ENCODE data around the gene UBN2. TPM values are rescaled to one million over a fixed set of nuclear protein-coding genes. Genes with fewer than 3 reads are reported as not detected.

UBN2 gene
- total RNA-seq, 2 donors from 2014 or later = 13.4 to 18.8 TPM

GRCh38 chr7:139230023-139230422, 1.0 kb upstream of the UBN2 start:
- peak overlapping the region in 1 of 2 donors; percentile 95 for H3K27ac ChIP-seq
- no peak for ATAC-seq (ENCODE audit: insufficient number of reproducible peaks, low FRiP score, low read depth)

GRCh38 chr7:139230484-139230773, 608 bp upstream of the UBN2 start:
- ATAC-seq (ENCODE audit: insufficient number of reproducible peaks, low FRiP score, low read depth) = no peak
- Histone ChIP-seq H3K27me3 (replicated peaks; ENCODE audit: insufficient read depth) (no peaks in the 10 kb centered on the region), H3K9me3 (no peaks in the 10 kb centered on the region), H3K4me3 (peak overlapping the region; percentile 100), H3K27ac (peak overlapping the region; percentile 67 to 95), H3K4me1 (ENCODE audit: control insufficient read depth in 1 of 2, low read depth in 2 of 2) (peaks cover 12 to 28% of the 10 kb centered on the region in 2 donors), H3K36me3 (no peaks in the 10 kb centered on the region)
- DNase-seq (ENCODE audit: low spot score) = no peak
- TF ChIP-seq CTCF (IDR thresholded peaks at IDR 0.05) = no peak

More at GRCh38 chr7:139230023-139230422, 1.0 kb upstream of the UBN2 start:
- H3K4me3 ChIP-seq = peak overlapping the region; percentile 100
- peaks cover 12 to 28% of the 10 kb centered on the region in 2 donors for H3K4me1 ChIP-seq (ENCODE audit: control insufficient read depth in 1 of 2, low read depth in 2 of 2)
- no peak for DNase-seq (ENCODE audit: low spot score)
- no peaks in the 10 kb centered on the region for H3K27me3 ChIP-seq (replicated peaks; ENCODE audit: insufficient read depth)
- no peaks in the 10 kb centered on the region for H3K9me3 ChIP-seq
- TF ChIP-seq CTCF (IDR thresholded peaks at IDR 0.05) = no peak
- no peaks in the 10 kb centered on the region for H3K36me3 ChIP-seq

GRCh38 chr7:139231513-139232376, 708 bp downstream of the UBN2 start:
- no peak for TF ChIP-seq CTCF (IDR thresholded peaks at IDR 0.05)

GRCh38 chr7:139232377-139232717, 1.3 kb downstream of the UBN2 start:
- Histone ChIP-seq H3K4me3 (peak overlapping the region; percentile 100), H3K4me1 (ENCODE audit: control insufficient read depth in 1 of 2, low read depth in 2 of 2) (peaks cover 12 to 28% of the 10 kb centered on the region in 2 donors), H3K36me3 (no peaks in the 10 kb centered on the region), H3K27me3 (replicated peaks; ENCODE audit: insufficient read depth) (no peaks in the 10 kb centered on the region), H3K9me3 (no peaks in the 10 kb centered on the region), H3K27ac (peak overlapping the region; percentile 95 to 97)
- ATAC-seq (ENCODE audit: insufficient number of reproducible peaks, low FRiP score, low read depth) = no peak
- TF ChIP-seq CTCF (IDR thresholded peaks at IDR 0.05) = no peak
- no peak for DNase-seq (ENCODE audit: low spot score)

More at GRCh38 chr7:139231513-139232376, 708 bp downstream of the UBN2 start:
- Histone ChIP-seq H3K4me1 (ENCODE audit: control insufficient read depth in 1 of 2, low read depth in 2 of 2) (peaks cover 12 to 28% of the 10 kb centered on the region in 2 donors), H3K27me3 (replicated peaks; ENCODE audit: insufficient read depth) (no peaks in the 10 kb centered on the region), H3K9me3 (no peaks in the 10 kb centered on the region), H3K4me3 (peak overlapping the region; percentile 100), H3K36me3 (no peaks in the 10 kb centered on the region), H3K27ac (peak overlapping the region; percentile 95 to 97)
- DNase-seq (ENCODE audit: low spot score) (no peak), ATAC-seq (ENCODE audit: insufficient number of reproducible peaks, low FRiP score, low read depth) (peak; percentile 23)

- Histone ChIP-seq H3K4me1 (ENCODE audit: control insufficient read depth in 1 of 2, low read depth in 2 of 2) (peaks cover 12 to 28% of the 10 kb centered on the region in 2 donors), H3K4me3 (peak overlapping the region; percentile 100), H3K27ac (no peak overlapping the region), H3K27me3 (replicated peaks; ENCODE audit: insufficient read depth) (no peaks in the 10 kb centered on the region), H3K36me3 (no peaks in the 10 kb centered on the region), H3K9me3 (no peaks in the 10 kb centered on the region)
- no peak for DNase-seq (ENCODE audit: low spot score)
- TF ChIP-seq CTCF (IDR thresholded peaks at IDR 0.05) = no peak
- ATAC-seq (ENCODE audit: insufficient number of reproducible peaks, low FRiP score, low read depth) = no peak
These were observed 1.9 kb downstream of the UBN2 start for GRCh38 chr7:139232904-139233303.

Data from thoracic aorta (tissue), 2 donors.